H9 (cell line): ENCODE data around the gene PDE12. TPM values are rescaled to one million over a fixed set of nuclear protein-coding genes. Genes with fewer than 3 reads are reported as not detected.

Source experiments
- DNase-seq: peaks from one replicate; pipeline ENCODE4 v3.0.0-alpha.2; 2017
- H2AFZ ChIP-seq: one replicate; pipeline ENCODE4 v1.6.1; 2013; ENCODE audit warnings: mild to moderate bottlenecking, low read length, control low read depth, moderate library complexity
- H2AK5ac ChIP-seq: 2 replicates; pipeline ENCODE4 v1.6.1; 2013; ENCODE audit warnings: low read length, control low read depth, mixed read lengths; ENCODE audit not compliant: insufficient read length
- H2BK120ac ChIP-seq: one replicate; pipeline ENCODE4 v1.6.1; 2013; ENCODE audit warnings: low read depth, mild to moderate bottlenecking, low read length, control low read depth, inconsistent platforms; ENCODE audit not compliant: poor library complexity, severe bottlenecking
- H2BK12ac ChIP-seq: 2 replicates; pipeline ENCODE4 v1.6.1; 2013; ENCODE audit warnings: low read length, control low read depth, mixed read lengths, low read depth; ENCODE audit not compliant: insufficient read length
- H2BK15ac ChIP-seq: 2 replicates; pipeline ENCODE4 v1.6.1; 2013; ENCODE audit warnings: low read depth, low read length, control low read depth
- H2BK20ac ChIP-seq: one replicate; pipeline ENCODE4 v1.6.1; 2013; ENCODE audit warnings: low read depth, mild to moderate bottlenecking, low read length, control low read depth, inconsistent platforms; ENCODE audit not compliant: poor library complexity, severe bottlenecking
- H2BK5ac ChIP-seq: 2 replicates; pipeline ENCODE4 v1.6.1; 2013; ENCODE audit warnings: low read length, control low read depth, mixed read lengths; ENCODE audit not compliant: insufficient read length
- H3K14ac ChIP-seq: 2 replicates; pipeline ENCODE4 v1.6.1; 2013; ENCODE audit warnings: low read length, control low read depth; ENCODE audit not compliant: insufficient read depth
- H3K18ac ChIP-seq: 2 replicates; pipeline ENCODE4 v1.6.1; 2013; ENCODE audit warnings: low read depth, mild to moderate bottlenecking, mixed read lengths, low read length, control low read depth; ENCODE audit not compliant: insufficient read length
- H3K23ac ChIP-seq: 2 replicates; pipeline ENCODE4 v1.6.1; 2013; ENCODE audit warnings: low read length, control low read depth, mixed read lengths, low read depth; ENCODE audit not compliant: insufficient read length
- H3K23me2 ChIP-seq: 2 replicates; pipeline ENCODE4 v1.6.1; 2013; ENCODE audit warnings: low read depth, mild to moderate bottlenecking, mixed read lengths, low read length, control low read depth; ENCODE audit not compliant: insufficient read length, poor library complexity, severe bottlenecking
- H3K27ac ChIP-seq: 2 replicates; pipeline ENCODE4 v1.5.1; 2013; ENCODE audit warnings: low read length, control low read depth, mixed read lengths, low read depth; ENCODE audit not compliant: insufficient read length
- H3K27me3 ChIP-seq: 2 replicates; pipeline ENCODE4 v1.6.1; 2013; ENCODE audit warnings: low read length, control low read depth, inconsistent platforms; ENCODE audit not compliant: insufficient read depth
- H3K4ac ChIP-seq: 2 replicates; pipeline ENCODE4 v1.6.1; 2013; ENCODE audit warnings: low read depth, mild to moderate bottlenecking, control low read depth, inconsistent platforms, low read length, moderate library complexity
- H3K4me1 ChIP-seq: 2 replicates; pipeline ENCODE4 v1.6.1; 2013; ENCODE audit warnings: low read length, control low read depth, inconsistent platforms; ENCODE audit not compliant: insufficient read depth
- H3K4me2 ChIP-seq: 2 replicates; pipeline ENCODE4 v1.6.1; 2013; ENCODE audit warnings: low read length, control low read depth, mixed read lengths; ENCODE audit not compliant: insufficient read length, insufficient read depth
- H3K56ac ChIP-seq: 2 replicates; pipeline ENCODE4 v1.6.1; 2013; ENCODE audit warnings: low read depth, mild to moderate bottlenecking, mixed read lengths, low read length, control low read depth; ENCODE audit not compliant: insufficient read length
- H3K79me1 ChIP-seq: 2 replicates; pipeline ENCODE4 v1.6.1; 2013; ENCODE audit warnings: low read depth, mild to moderate bottlenecking, moderate library complexity, low read length, control low read depth, inconsistent platforms; ENCODE audit not compliant: insufficient read depth, poor library complexity, severe bottlenecking
- H3K79me2 ChIP-seq: 2 replicates; pipeline ENCODE4 v1.6.1; 2013; ENCODE audit warnings: low read length, control low read depth, inconsistent platforms; ENCODE audit not compliant: insufficient read depth
- H3K9ac ChIP-seq: 2 replicates; pipeline ENCODE4 v1.6.1; 2013; ENCODE audit warnings: low read length, control low read depth, mixed read lengths; ENCODE audit not compliant: insufficient read length; ENCODE audit errors: extremely low read depth
- H3K9me3 ChIP-seq: one replicate; pipeline ENCODE4 v1.6.1; 2013; ENCODE audit warnings: low read depth, low read length, inconsistent platforms; ENCODE audit not compliant: control insufficient read depth
- H3T11ph ChIP-seq: one replicate; pipeline ENCODE4 v1.6.1; 2013; ENCODE audit warnings: mild to moderate bottlenecking, low read length, control low read depth, inconsistent platforms
- H4K20me1 ChIP-seq: one replicate; pipeline ENCODE4 v1.6.1; 2013; ENCODE audit not compliant: control insufficient read depth, insufficient read length, insufficient read depth
- H4K5ac ChIP-seq: 2 replicates; pipeline ENCODE4 v1.6.1; 2013; ENCODE audit warnings: low read depth, mild to moderate bottlenecking, mixed read lengths, low read length, control low read depth; ENCODE audit not compliant: insufficient read length
- H4K8ac ChIP-seq: replicated peaks from 2 replicates; pipeline ENCODE4 v1.6.1; 2013; ENCODE audit warnings: low read length, control low read depth, mixed read lengths, low read depth; ENCODE audit not compliant: insufficient read length
- H4K91ac ChIP-seq: 2 replicates; pipeline ENCODE4 v1.6.1; 2013; ENCODE audit warnings: low read depth, mild to moderate bottlenecking, moderate library complexity, mixed read lengths, low read length, control low read depth; ENCODE audit not compliant: insufficient read length
- H3K27ac Mint-ChIP-seq, 3 experiments: 2 replicates in 2 of 3; 3 replicates in 1 of 3; pipeline ENCODE4 v1.8.0; 2020 to 2021; ENCODE audit warnings: mixed read lengths in 3 of 3, mild to moderate bottlenecking in 1 of 3, moderate library complexity in 1 of 3
- H3K27me3 Mint-ChIP-seq: 2 replicates; pipeline ENCODE4 v1.8.0; 2021; ENCODE audit warnings: low read depth, mild to moderate bottlenecking, moderate library complexity, mixed read lengths
- H3K36me3 Mint-ChIP-seq, 3 experiments: 2 replicates in 2 of 3; 3 replicates in 1 of 3; pipeline ENCODE4 v1.8.0; 2020 to 2021; ENCODE audit warnings: low read depth in 3 of 3, mixed read lengths in 3 of 3; ENCODE audit not compliant: insufficient read depth in 1 of 3
- H3K4me1 Mint-ChIP-seq, 2 experiments: 2 replicates each; pipeline ENCODE4 v1.8.0; 2020; ENCODE audit warnings: mixed read lengths in 2 of 2
- H3K4me3 Mint-ChIP-seq, 2 experiments: 2 replicates in 1 of 2; 3 replicates in 1 of 2; pipeline ENCODE4 v1.8.0; 2020 to 2021; ENCODE audit warnings: mild to moderate bottlenecking in 2 of 2, mixed read lengths in 2 of 2, moderate library complexity in 1 of 2
- H3K9me3 Mint-ChIP-seq, 2 experiments: 2 replicates in 1 of 2; 3 replicates in 1 of 2; pipeline ENCODE4 v1.8.0; 2020; ENCODE audit warnings: mild to moderate bottlenecking in 2 of 2, mixed read lengths in 2 of 2, moderate library complexity in 1 of 2
- WGBS: extraction: QIAGEN DNeasy Blood & Tissue Kit; methylation state at CpG from one replicate; pipeline ENCODE4 v1.1.7; 2013; ENCODE audit warnings: missing lambda C conversion rate, low lambda C conversion rate, mixed read lengths; ENCODE audit not compliant: insufficient read length; ENCODE audit errors: extremely low coverage; 5-methylcytosine and 5-hydroxymethylcytosine counted together
- total RNA-seq: library from RNA; stranded (reverse); gene quantifications from 2 replicates; pipeline ENCODE4 v1.2.1, GENCODE V29; 2021
- TF ChIP-seq, protein P1 (sequence below): fragments of 200-600 bp; sonication (generic); conservative IDR thresholded peaks from 3 replicates; pipeline ENCODE4 v1.8.0; 2021; ENCODE audit warnings: antibody characterized with exemption, mild to moderate bottlenecking

Gene PDE12
- total RNA-seq, 1 experiment from 2014 or later, result 18.9 TPM

DNA sequence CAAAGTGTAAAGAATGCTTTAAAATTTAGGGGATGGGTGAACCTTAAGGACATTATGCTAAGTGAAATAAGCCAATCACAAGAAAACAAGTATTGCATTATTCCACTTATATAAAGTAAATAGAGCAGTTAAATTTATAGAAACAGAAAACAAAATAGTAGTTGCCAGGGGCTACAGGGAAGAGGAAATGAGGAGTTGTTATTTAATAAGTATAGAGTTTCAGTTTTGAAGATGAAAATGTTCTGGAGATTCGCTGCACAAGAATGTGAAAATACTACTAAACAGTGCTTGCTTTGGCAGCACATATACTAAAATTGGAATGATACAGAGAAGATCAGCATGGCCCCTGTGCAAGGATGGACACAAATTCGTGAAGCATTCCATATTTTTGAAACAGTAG, 43.9 kb upstream of the PDE12 start:
- no peak overlapping the region for H2AK5ac ChIP-seq
- no peaks in the 10 kb centered on the region for H3K4me1 Mint-ChIP-seq
- no peaks in the 10 kb centered on the region for H3K9me3 Mint-ChIP-seq
- H2BK12ac ChIP-seq, result no peak overlapping the region
- H3K18ac ChIP-seq, result no peak overlapping the region
- no peaks in the 10 kb centered on the region for H3K36me3 Mint-ChIP-seq
- WGBS, result no CpG with 5 or more reads among the region's 2 CpGs
- no peak overlapping the region for H4K91ac ChIP-seq
- H3K27me3 ChIP-seq, result no peaks in the 10 kb centered on the region
- no peak overlapping the region for H3K4me3 Mint-ChIP-seq
- no peaks in the 10 kb centered on the region for H3K79me1 ChIP-seq
- no peak overlapping the region for H3K9ac ChIP-seq
- no peak overlapping the region for H2BK20ac ChIP-seq
- no peak overlapping the region for H3K56ac ChIP-seq
- no peak overlapping the region for H2BK5ac ChIP-seq
- no peak overlapping the region for H3K27ac ChIP-seq
- no peak overlapping the region for H3K4me2 ChIP-seq
- H3K9me3 ChIP-seq, result no peaks in the 10 kb centered on the region
- no peak for DNase-seq
- H4K8ac ChIP-seq, result no peak overlapping the region
- no peak overlapping the region for H2AFZ ChIP-seq
- no peaks in the 10 kb centered on the region for H3K79me2 ChIP-seq
- TF ChIP-seq, protein P1, sequence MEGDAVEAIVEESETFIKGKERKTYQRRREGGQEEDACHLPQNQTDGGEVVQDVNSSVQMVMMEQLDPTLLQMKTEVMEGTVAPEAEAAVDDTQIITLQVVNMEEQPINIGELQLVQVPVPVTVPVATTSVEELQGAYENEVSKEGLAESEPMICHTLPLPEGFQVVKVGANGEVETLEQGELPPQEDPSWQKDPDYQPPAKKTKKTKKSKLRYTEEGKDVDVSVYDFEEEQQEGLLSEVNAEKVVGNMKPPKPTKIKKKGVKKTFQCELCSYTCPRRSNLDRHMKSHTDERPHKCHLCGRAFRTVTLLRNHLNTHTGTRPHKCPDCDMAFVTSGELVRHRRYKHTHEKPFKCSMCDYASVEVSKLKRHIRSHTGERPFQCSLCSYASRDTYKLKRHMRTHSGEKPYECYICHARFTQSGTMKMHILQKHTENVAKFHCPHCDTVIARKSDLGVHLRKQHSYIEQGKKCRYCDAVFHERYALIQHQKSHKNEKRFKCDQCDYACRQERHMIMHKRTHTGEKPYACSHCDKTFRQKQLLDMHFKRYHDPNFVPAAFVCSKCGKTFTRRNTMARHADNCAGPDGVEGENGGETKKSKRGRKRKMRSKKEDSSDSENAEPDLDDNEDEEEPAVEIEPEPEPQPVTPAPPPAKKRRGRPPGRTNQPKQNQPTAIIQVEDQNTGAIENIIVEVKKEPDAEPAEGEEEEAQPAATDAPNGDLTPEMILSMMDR, result no peak
- H3T11ph ChIP-seq, result no peak overlapping the region
- H3K23me2 ChIP-seq, result no peaks in the 10 kb centered on the region
- H3K27me3 Mint-ChIP-seq, result peaks cover 2% of the 10 kb centered on the region; the same call in 1 of the 2 replicates
- no peaks in the 10 kb centered on the region for H4K20me1 ChIP-seq
- H4K5ac ChIP-seq, result no peak overlapping the region
- H3K14ac ChIP-seq, result no peak overlapping the region
- H3K23ac ChIP-seq, result no peak overlapping the region
- H3K27ac Mint-ChIP-seq, result no peak overlapping the region
- H3K4ac ChIP-seq, result no peak overlapping the region
- H2BK15ac ChIP-seq, result no peak overlapping the region
- no peaks in the 10 kb centered on the region for H3K4me1 ChIP-seq
- H2BK120ac ChIP-seq, result no peak overlapping the region
